ENCODE results near the gene SYNPO2.
"Not testable (repeated sequence)": the region's sequence is repeated elsewhere in the genome, so short reads cannot be mapped to it uniquely, and the experiment has no call there.

SYNPO2 gene

GRCh38 chr4:118869808-118870342, 18.8 kb upstream of the SYNPO2 start:
- H2AK5ac ChIP-seq (ENCODE audit: low read length, severe bottlenecking), result no peak overlapping the region
- peak overlapping the region in 1 of 2 experiments; percentile 16 for H3K18ac ChIP-seq (ENCODE audit: low read depth in 1 of 2, low read length in 2 of 2)
- no peaks in the 10 kb centered on the region for H3K9me3 ChIP-seq (ENCODE audit: control insufficient read depth, low read length)
- no peak overlapping the region for H2BK12ac ChIP-seq (ENCODE audit: low read length in 2 of 2)
- peak overlapping the region; percentile 29 for H3K4me2 ChIP-seq (ENCODE audit: low read length, poor library complexity, severe bottlenecking)
- H2BK5ac ChIP-seq (ENCODE audit: low read depth, low read length, poor library complexity, severe bottlenecking), result no peak overlapping the region
- H3K79me1 ChIP-seq (replicated peaks; ENCODE audit: low read length, poor library complexity, severe bottlenecking), result no peaks in the 10 kb centered on the region
- no peak overlapping the region for H4K91ac ChIP-seq (ENCODE audit: low read length)
- no peak overlapping the region for H3K4me3 ChIP-seq (ENCODE audit: insufficient read depth in 1 of 2, low read depth in 1 of 2, low read length in 2 of 2)
- no peak overlapping the region for H2BK15ac ChIP-seq (ENCODE audit: low read depth, poor library complexity, severe bottlenecking)
- no peak overlapping the region for H3K23ac ChIP-seq (ENCODE audit: low read length in 2 of 2)
- H3K4ac ChIP-seq (ENCODE audit: low read depth in 1 of 2, low read length in 2 of 2), result no peak overlapping the region
- H4K8ac ChIP-seq (ENCODE audit: low read length), result no peak overlapping the region
- DNase-seq, result peak; percentile 32
- no peaks in the 10 kb centered on the region for H3K27me3 ChIP-seq (ENCODE audit: control insufficient read depth in 1 of 2, insufficient read depth in 1 of 2, low read length in 2 of 2)
- peak overlapping the region; percentile 37 for H3K9ac ChIP-seq (ENCODE audit: low read length)
- H3K27ac ChIP-seq (ENCODE audit: low read length, poor library complexity, severe bottlenecking), result no peak overlapping the region
- H3K14ac ChIP-seq (ENCODE audit: low read length in 2 of 2), result no peak overlapping the region
- no peaks in the 10 kb centered on the region for H3K4me1 ChIP-seq (ENCODE audit: control insufficient read depth, insufficient read depth, low read depth, low read length)
- no peaks in the 10 kb centered on the region for H3K36me3 ChIP-seq (ENCODE audit: control insufficient read depth in 1 of 2, insufficient read depth in 2 of 2, low read depth in 1 of 2, low read length in 2 of 2)
- no peak overlapping the region for H2AFZ ChIP-seq (ENCODE audit: low read depth, low read length)
- 17% methylated on average over 1 of the region's 2 CpGs for WGBS
- no peak overlapping the region for H2BK120ac ChIP-seq (ENCODE audit: low read depth, low read length)

DNA sequence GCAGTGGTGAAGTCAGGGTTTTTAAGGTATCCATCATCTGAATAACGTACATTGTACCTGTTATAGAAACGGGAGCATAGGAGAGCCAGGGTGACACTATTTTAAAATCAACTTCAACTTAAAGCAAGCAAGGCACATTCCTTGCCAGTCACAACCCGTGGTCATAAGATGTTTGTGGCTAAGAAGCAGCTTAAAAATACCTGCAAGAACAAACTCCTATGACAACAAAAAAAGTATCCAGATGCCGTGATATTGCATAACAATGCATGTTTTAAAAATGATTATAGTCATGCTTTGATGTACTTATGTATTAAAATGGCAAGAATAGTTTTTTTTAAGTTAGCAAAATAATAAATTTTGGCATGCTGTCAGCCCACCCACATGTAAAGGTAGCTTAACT, 16.5 kb upstream of the SYNPO2 start:
- no peak overlapping the region for H2BK12ac ChIP-seq (ENCODE audit: low read length in 2 of 2)
- DNase-seq, result no peak
- WGBS, result 89% methylated on average over 2 of the region's 4 CpGs
- H3K4me3 ChIP-seq (ENCODE audit: insufficient read depth in 1 of 2, low read depth in 1 of 2, low read length in 2 of 2), result no peak overlapping the region
- no peak overlapping the region for H4K91ac ChIP-seq (ENCODE audit: low read length)
- no peak overlapping the region for H3K14ac ChIP-seq (ENCODE audit: low read length in 2 of 2)
- H2BK120ac ChIP-seq (ENCODE audit: low read depth, low read length), result no peak overlapping the region
- no peaks in the 10 kb centered on the region for H3K36me3 ChIP-seq (ENCODE audit: control insufficient read depth in 1 of 2, insufficient read depth in 2 of 2, low read depth in 1 of 2, low read length in 2 of 2)
- no peaks in the 10 kb centered on the region for H3K9me3 ChIP-seq (ENCODE audit: control insufficient read depth, low read length)
- no peak overlapping the region for H3K4me2 ChIP-seq (ENCODE audit: low read length, poor library complexity, severe bottlenecking)
- no peak overlapping the region for H3K23ac ChIP-seq (ENCODE audit: low read length in 2 of 2)
- H2BK15ac ChIP-seq (ENCODE audit: low read depth, poor library complexity, severe bottlenecking), result no peak overlapping the region
- no peaks in the 10 kb centered on the region for H3K79me1 ChIP-seq (replicated peaks; ENCODE audit: low read length, poor library complexity, severe bottlenecking)
- no peak overlapping the region for H3K4ac ChIP-seq (ENCODE audit: low read depth in 1 of 2, low read length in 2 of 2)
- no peak overlapping the region for H3K9ac ChIP-seq (ENCODE audit: low read length)
- no peak overlapping the region for H4K8ac ChIP-seq (ENCODE audit: low read length)
- no peak overlapping the region for H3K18ac ChIP-seq (ENCODE audit: low read depth in 1 of 2, low read length in 2 of 2)
- no peak overlapping the region for H2BK5ac ChIP-seq (ENCODE audit: low read depth, low read length, poor library complexity, severe bottlenecking)
- H2AK5ac ChIP-seq (ENCODE audit: low read length, severe bottlenecking), result no peak overlapping the region
- no peak overlapping the region for H2AFZ ChIP-seq (ENCODE audit: low read depth, low read length)
- no peaks in the 10 kb centered on the region for H3K27me3 ChIP-seq (ENCODE audit: control insufficient read depth in 1 of 2, insufficient read depth in 1 of 2, low read length in 2 of 2)
- no peak overlapping the region for H3K27ac ChIP-seq (ENCODE audit: low read length, poor library complexity, severe bottlenecking)
- no peaks in the 10 kb centered on the region for H3K4me1 ChIP-seq (ENCODE audit: control insufficient read depth, insufficient read depth, low read depth, low read length)

DNA sequence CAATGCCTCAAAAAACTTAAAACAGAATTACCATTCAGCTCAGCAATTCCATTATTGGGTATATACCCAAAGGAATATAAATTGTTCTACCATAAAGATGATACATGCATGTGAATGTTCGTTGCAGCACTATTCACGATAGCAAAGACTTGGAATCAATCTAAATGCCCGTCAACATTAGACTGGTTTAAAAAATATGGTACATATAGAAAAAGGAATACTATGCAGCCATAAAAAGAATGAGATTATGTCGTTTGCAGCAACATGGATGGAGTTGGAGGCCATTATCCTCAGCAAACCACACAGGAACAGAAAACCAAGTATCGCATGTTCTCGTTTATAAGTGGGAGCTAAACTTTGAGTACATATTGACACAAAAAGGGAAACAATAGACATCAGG, 10.9 kb upstream of the SYNPO2 start:
- Histone ChIP-seq H3K4me3 (ENCODE audit: insufficient read depth in 1 of 2, low read depth in 1 of 2, low read length in 2 of 2) (no peak overlapping the region), H2BK5ac (ENCODE audit: low read depth, low read length, poor library complexity, severe bottlenecking) (no peak overlapping the region), H4K91ac (ENCODE audit: low read length) (no peak overlapping the region), H3K4me1 (ENCODE audit: control insufficient read depth, insufficient read depth, low read depth, low read length) (no peaks in the 10 kb centered on the region), H4K8ac (ENCODE audit: low read length) (no peak overlapping the region), H3K27ac (ENCODE audit: low read length, poor library complexity, severe bottlenecking) (no peak overlapping the region), H2AFZ (ENCODE audit: low read depth, low read length) (no peak overlapping the region), H2BK12ac (ENCODE audit: low read length in 2 of 2) (no peak overlapping the region), H2BK120ac (ENCODE audit: low read depth, low read length) (no peak overlapping the region), H3K18ac (ENCODE audit: low read depth in 1 of 2, low read length in 2 of 2) (no peak overlapping the region), H3K9ac (ENCODE audit: low read length) (no peak overlapping the region), H3K27me3 (ENCODE audit: control insufficient read depth in 1 of 2, insufficient read depth in 1 of 2, low read length in 2 of 2) (no peaks in the 10 kb centered on the region), H3K36me3 (ENCODE audit: control insufficient read depth in 1 of 2, insufficient read depth in 2 of 2, low read depth in 1 of 2, low read length in 2 of 2) (no peaks in the 10 kb centered on the region), H3K14ac (ENCODE audit: low read length in 2 of 2) (no peak overlapping the region), H3K4ac (ENCODE audit: low read depth in 1 of 2, low read length in 2 of 2) (no peak overlapping the region), H2BK15ac (ENCODE audit: low read depth, poor library complexity, severe bottlenecking) (no peak overlapping the region), H3K4me2 (ENCODE audit: low read length, poor library complexity, severe bottlenecking) (no peak overlapping the region), H2AK5ac (ENCODE audit: low read length, severe bottlenecking) (no peak overlapping the region), H3K79me1 (replicated peaks; ENCODE audit: low read length, poor library complexity, severe bottlenecking) (no peaks in the 10 kb centered on the region), H3K23ac (ENCODE audit: low read length in 2 of 2) (no peak overlapping the region), H3K9me3 (ENCODE audit: control insufficient read depth, low read length) (peaks cover 6% of the 10 kb centered on the region)
- DNase-seq, result no peak
- 93% methylated on average over 5 of the region's 6 CpGs for WGBS

DNA sequence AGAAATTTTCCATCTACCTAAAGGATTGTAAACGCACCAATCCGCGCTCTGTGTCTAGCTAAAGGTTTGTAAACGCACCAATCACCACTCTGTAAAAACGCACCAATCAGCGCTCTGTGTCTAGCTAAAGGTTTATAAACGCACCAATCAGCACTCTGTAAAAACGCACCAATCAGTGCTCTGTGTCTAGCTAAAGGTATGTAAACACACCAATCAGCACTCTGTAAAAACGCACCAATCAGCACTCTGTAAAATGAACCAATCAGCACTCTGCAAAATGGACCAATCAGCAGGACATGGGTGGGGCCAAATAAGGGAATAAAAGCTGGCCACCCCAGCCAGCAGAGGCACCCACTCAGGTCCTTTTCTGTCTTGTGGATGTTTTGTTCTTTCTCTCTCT, 10.1 kb upstream of the SYNPO2 start:
- H3K18ac ChIP-seq (ENCODE audit: low read depth in 1 of 2, low read length in 2 of 2); H3K4ac ChIP-seq (ENCODE audit: low read depth in 1 of 2, low read length in 2 of 2); H2BK5ac ChIP-seq (ENCODE audit: low read depth, low read length, poor library complexity, severe bottlenecking); H2AFZ ChIP-seq (ENCODE audit: low read depth, low read length); H3K4me2 ChIP-seq (ENCODE audit: low read length, poor library complexity, severe bottlenecking); H4K8ac ChIP-seq (ENCODE audit: low read length); H4K91ac ChIP-seq (ENCODE audit: low read length); H3K23ac ChIP-seq (ENCODE audit: low read length in 2 of 2); H2BK12ac ChIP-seq (ENCODE audit: low read length in 2 of 2); DNase-seq; H3K9ac ChIP-seq (ENCODE audit: low read length); H3K36me3 ChIP-seq (ENCODE audit: control insufficient read depth in 1 of 2, insufficient read depth in 2 of 2, low read depth in 1 of 2, low read length in 2 of 2); H3K4me1 ChIP-seq (ENCODE audit: control insufficient read depth, insufficient read depth, low read depth, low read length); H3K27me3 ChIP-seq (ENCODE audit: control insufficient read depth in 1 of 2, insufficient read depth in 1 of 2, low read length in 2 of 2); H2AK5ac ChIP-seq (ENCODE audit: low read length, severe bottlenecking); H2BK120ac ChIP-seq (ENCODE audit: low read depth, low read length); H3K79me1 ChIP-seq (replicated peaks; ENCODE audit: low read length, poor library complexity, severe bottlenecking); H3K4me3 ChIP-seq (ENCODE audit: insufficient read depth in 1 of 2, low read depth in 1 of 2, low read length in 2 of 2); H2BK15ac ChIP-seq (ENCODE audit: low read depth, poor library complexity, severe bottlenecking); H3K27ac ChIP-seq (ENCODE audit: low read length, poor library complexity, severe bottlenecking); H3K9me3 ChIP-seq (ENCODE audit: control insufficient read depth, low read length); H3K14ac ChIP-seq (ENCODE audit: low read length in 2 of 2): not testable (repeated sequence)
- 96% methylated on average over 9 of the region's 9 CpGs for WGBS

Data from mesenchymal stem cell (in vitro differentiated cells and primary cell).